A549 treated with Hydrocortisone at 1 μM for 4 hours (cell line): ENCODE measurements around the gene DDX18. TPM values are rescaled to one million over a fixed set of nuclear protein-coding genes. Genes with fewer than 3 reads are reported as not detected.

Experiments used
- total RNA-seq: library from RNA; stranded (reverse); fragments of 200-300 nt; extraction: Qiagen RNA extraction; gene quantifications from 5 replicates; pipeline ENCODE4 v1.2.3, GENCODE V29; 2022

DDX18 gene
- 59.4 to 86.8 TPM (median 68.4 TPM) in 5 replicates for total RNA-seq

GRCh38 chr2:117814417-117815264, at the start of gene DDX18:
Gene DDX18 (plus strand): TSS chr2:117814691. CDS start chr2:117814778, 87 bp downstream.

Other genes with a start within 250 kb of the DDX18 start
- gene CCDC93, start 199.4 kb downstream of the DDX18 start, total RNA-seq: 11.5 to 16.9 TPM (median 13.2 TPM) in 5 replicates